ENCODE results near the gene TRIM15. TPM values are rescaled to one million over a fixed set of nuclear protein-coding genes. Genes with fewer than 3 reads are reported as not detected.

Gene TRIM15
- total and polyA plus RNA-seq, 9 of the 15 experiments (the other 6 are each of a cell fraction or from before 2014, with no cell fraction given): 0.06 to 2.6 (median 0.83) TPM

GRCh38 chr6:30213957-30214656 lies 50.8 kb downstream of the TRIM15 start (continued):
- peak; percentile 31 to 48 for TF ChIP-seq E2F6 (IDR thresholded peaks at IDR 0.05; ENCODE audit: borderline replicate concordance in 1 of 2, extremely low read depth in 1 of 2, insufficient read depth in 1 of 2, insufficient read length in 1 of 2, low read depth in 1 of 2, low read length in 1 of 2, poor library complexity in 1 of 2, severe bottlenecking in 1 of 2)
- TF ChIP-seq CREM (IDR thresholded peaks at IDR 0.05; ENCODE audit: low read depth): peak; percentile 70
- no peak for TF ChIP-seq ETS1 (conservative IDR thresholded peaks at IDR 0.05; ENCODE audit: control insufficient read depth, low read depth, low read length)
- peak; percentile 51; the same call in 1 of the 2 replicates for TF ChIP-seq PHF8 (IDR thresholded peaks at IDR 0.05; ENCODE audit: borderline replicate concordance, low read length)
- no peak for TF ChIP-seq SMC3 (conservative IDR thresholded peaks at IDR 0.05; ENCODE audit: insufficient read depth, low read depth, low read length)
- TF ChIP-seq SREBF1 (IDR thresholded peaks at IDR 0.05; ENCODE audit: borderline replicate concordance, low read depth, low read length): no peak
- TF ChIP-seq ZBTB2 (IDR thresholded peaks at IDR 0.05): no peak
- TF ChIP-seq ZFP91 (CRISPR knock-in tag; IDR thresholded peaks at IDR 0.05): no peak

All from K562 (cell line).